ENCODE data around the gene WASL.

Gene WASL

DNA sequence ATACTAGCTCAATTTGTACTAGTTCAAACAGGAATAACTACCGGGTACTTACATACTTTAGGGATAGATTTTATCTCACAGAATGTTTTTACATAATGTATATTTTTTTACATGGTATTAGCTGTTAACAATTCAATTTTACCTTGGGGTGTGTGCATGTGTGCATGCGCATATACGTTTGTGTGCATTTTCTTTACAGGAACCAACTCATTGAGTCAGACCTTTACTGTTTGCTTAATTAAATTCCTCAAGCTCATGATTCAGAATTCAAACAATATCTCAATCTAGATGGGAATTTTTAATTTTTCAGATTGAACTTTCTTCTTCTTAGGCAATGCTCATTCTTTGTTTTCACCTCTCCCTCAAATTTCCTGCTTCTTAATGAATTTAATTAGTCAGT, 24.7 kb upstream of the WASL start:
- Histone ChIP-seq H3K36me3 (no peaks in the 10 kb centered on the region), H3K27me3 (no peaks in the 10 kb centered on the region), H3K9me3 (no peaks in the 10 kb centered on the region), H3K4me1 (ENCODE audit: control insufficient read depth in 1 of 2, insufficient read depth in 1 of 2, low read depth in 1 of 2, low read length in 1 of 2) (no peaks in the 10 kb centered on the region), H3K4me3 (ENCODE audit: low read depth in 1 of 2, low read length in 1 of 2) (no peak overlapping the region), H3K27ac (no peak overlapping the region)
- no peak for TF ChIP-seq CTCF (IDR thresholded peaks at IDR 0.05)

DNA sequence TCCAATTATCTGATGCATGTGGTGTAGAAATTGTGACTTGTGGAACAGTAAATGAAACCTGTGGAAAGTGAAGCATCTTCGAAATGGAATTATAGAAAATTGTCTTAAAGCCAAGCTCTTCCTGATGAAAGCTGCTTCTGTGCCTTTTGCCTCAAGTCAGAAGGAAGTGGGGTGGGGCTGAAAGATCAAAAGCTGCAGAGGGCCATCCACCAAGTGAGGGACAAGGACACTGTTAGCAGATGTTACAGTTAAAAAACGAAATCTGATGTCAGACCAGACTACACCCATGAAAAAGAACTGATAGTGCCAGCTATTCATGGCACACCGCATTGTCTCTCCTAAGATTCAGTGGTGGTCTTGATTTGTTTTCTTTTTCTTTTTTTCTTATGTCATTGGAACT, 23.8 kb upstream of the WASL start:
- no peaks in the 10 kb centered on the region for H3K4me1 ChIP-seq (ENCODE audit: control insufficient read depth in 1 of 2, insufficient read depth in 1 of 2, low read depth in 1 of 2, low read length in 1 of 2)
- no peak for TF ChIP-seq CTCF (IDR thresholded peaks at IDR 0.05)
- no peak overlapping the region for H3K27ac ChIP-seq
- H3K9me3 ChIP-seq: no peaks in the 10 kb centered on the region
- no peaks in the 10 kb centered on the region for H3K36me3 ChIP-seq
- no peak overlapping the region for H3K4me3 ChIP-seq (ENCODE audit: low read depth in 1 of 2, low read length in 1 of 2)
- no peaks in the 10 kb centered on the region for H3K27me3 ChIP-seq

- no peak overlapping the region for H3K4me3 ChIP-seq (ENCODE audit: low read depth in 1 of 2, low read length in 1 of 2)
- no peak for TF ChIP-seq CTCF (IDR thresholded peaks at IDR 0.05)
- no peaks in the 10 kb centered on the region for H3K27me3 ChIP-seq
- no peaks in the 10 kb centered on the region for H3K36me3 ChIP-seq
- H3K9me3 ChIP-seq: no peaks in the 10 kb centered on the region
- no peak overlapping the region for H3K27ac ChIP-seq
- no peaks in the 10 kb centered on the region for H3K4me1 ChIP-seq (ENCODE audit: control insufficient read depth in 1 of 2, insufficient read depth in 1 of 2, low read depth in 1 of 2, low read length in 1 of 2)
Observed at GRCh38 chr7:123771846-123772245, 23.0 kb upstream of the WASL start.

GRCh38 chr7:123771256-123771655, 22.5 kb upstream of the WASL start:
- H3K27me3 ChIP-seq: no peaks in the 10 kb centered on the region
- H3K36me3 ChIP-seq: no peaks in the 10 kb centered on the region
- no peak overlapping the region for H3K4me3 ChIP-seq (ENCODE audit: low read depth in 1 of 2, low read length in 1 of 2)
- no peaks in the 10 kb centered on the region for H3K9me3 ChIP-seq
- no peak for TF ChIP-seq CTCF (IDR thresholded peaks at IDR 0.05)
- no peak overlapping the region for H3K27ac ChIP-seq
- no peaks in the 10 kb centered on the region for H3K4me1 ChIP-seq (ENCODE audit: control insufficient read depth in 1 of 2, insufficient read depth in 1 of 2, low read depth in 1 of 2, low read length in 1 of 2)

- no peak for TF ChIP-seq CTCF (IDR thresholded peaks at IDR 0.05)
- Histone ChIP-seq H3K27ac (no peak overlapping the region), H3K4me1 (ENCODE audit: control insufficient read depth in 1 of 2, insufficient read depth in 1 of 2, low read depth in 1 of 2, low read length in 1 of 2) (no peaks in the 10 kb centered on the region), H3K27me3 (no peaks in the 10 kb centered on the region), H3K36me3 (no peaks in the 10 kb centered on the region), H3K9me3 (no peaks in the 10 kb centered on the region), H3K4me3 (ENCODE audit: low read depth in 1 of 2, low read length in 1 of 2) (no peak overlapping the region)
Observed at GRCh38 chr7:123770378-123770777, 21.6 kb upstream of the WASL start.

GRCh38 chr7:123769371-123769770, 20.6 kb upstream of the WASL start:
- H3K27me3 ChIP-seq: no peaks in the 10 kb centered on the region
- no peak for TF ChIP-seq CTCF (IDR thresholded peaks at IDR 0.05)
- no peak overlapping the region for H3K4me3 ChIP-seq (ENCODE audit: low read depth in 1 of 2, low read length in 1 of 2)
- no peaks in the 10 kb centered on the region for H3K9me3 ChIP-seq
- H3K36me3 ChIP-seq: no peaks in the 10 kb centered on the region
- no peak overlapping the region for H3K27ac ChIP-seq
- H3K4me1 ChIP-seq (ENCODE audit: control insufficient read depth in 1 of 2, insufficient read depth in 1 of 2, low read depth in 1 of 2, low read length in 1 of 2): no peaks in the 10 kb centered on the region

Measured in neutrophil (primary cell).